ENCODE results near the gene PCCA.
A peak's percentile ranks its signal among the peaks of the same experiment; 100 is the strongest.
"Not testable (repeated sequence)": the region's sequence is repeated elsewhere in the genome, so short reads cannot be mapped to it uniquely, and the experiment has no call there.

Gene PCCA, protein sequence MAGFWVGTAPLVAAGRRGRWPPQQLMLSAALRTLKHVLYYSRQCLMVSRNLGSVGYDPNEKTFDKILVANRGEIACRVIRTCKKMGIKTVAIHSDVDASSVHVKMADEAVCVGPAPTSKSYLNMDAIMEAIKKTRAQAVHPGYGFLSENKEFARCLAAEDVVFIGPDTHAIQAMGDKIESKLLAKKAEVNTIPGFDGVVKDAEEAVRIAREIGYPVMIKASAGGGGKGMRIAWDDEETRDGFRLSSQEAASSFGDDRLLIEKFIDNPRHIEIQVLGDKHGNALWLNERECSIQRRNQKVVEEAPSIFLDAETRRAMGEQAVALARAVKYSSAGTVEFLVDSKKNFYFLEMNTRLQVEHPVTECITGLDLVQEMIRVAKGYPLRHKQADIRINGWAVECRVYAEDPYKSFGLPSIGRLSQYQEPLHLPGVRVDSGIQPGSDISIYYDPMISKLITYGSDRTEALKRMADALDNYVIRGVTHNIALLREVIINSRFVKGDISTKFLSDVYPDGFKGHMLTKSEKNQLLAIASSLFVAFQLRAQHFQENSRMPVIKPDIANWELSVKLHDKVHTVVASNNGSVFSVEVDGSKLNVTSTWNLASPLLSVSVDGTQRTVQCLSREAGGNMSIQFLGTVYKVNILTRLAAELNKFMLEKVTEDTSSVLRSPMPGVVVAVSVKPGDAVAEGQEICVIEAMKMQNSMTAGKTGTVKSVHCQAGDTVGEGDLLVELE

GRCh38 chr13:100088644-100089464 is at the start of gene PCCA:
Gene PCCA (plus strand): TSS chr13:100089093. CDS start chr13:100089121, 28 bp downstream.
- DNase-seq, result peak; percentile 87

DNA sequence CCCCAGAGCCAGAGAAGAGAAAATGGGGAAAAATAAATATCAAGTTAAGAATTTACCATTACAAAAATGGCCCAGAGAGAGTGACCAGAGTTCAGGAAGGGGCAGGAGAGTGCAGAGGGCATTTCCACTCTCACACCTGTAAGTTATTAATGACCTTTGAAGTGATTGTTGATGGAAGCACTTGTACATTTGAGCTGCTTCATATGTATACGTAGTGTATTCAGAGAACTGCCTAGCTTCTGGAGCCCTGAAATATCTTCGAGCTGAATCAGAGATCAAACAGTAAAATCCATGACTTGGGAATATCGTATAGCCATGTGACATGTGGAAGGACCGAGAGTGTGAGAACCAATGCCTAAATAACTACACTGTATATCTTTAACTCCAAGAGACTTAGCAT is 49.2 kb upstream of the PCCA start:
- DNase-seq, result peak; percentile 22

GRCh38 chr13:100040196-100040595 is 48.7 kb upstream of the PCCA start:
- no peak for DNase-seq

GRCh38 chr13:100044936-100045335 is 44.0 kb upstream of the PCCA start:
- no peak for DNase-seq

- no peak for DNase-seq
Measured at GRCh38 chr13:100045355-100045754, 43.5 kb upstream of the PCCA start.

- DNase-seq, result no peak
Measured at GRCh38 chr13:100051070-100051469, 37.8 kb upstream of the PCCA start.

- DNase-seq, result no peak
Measured at GRCh38 chr13:100059827-100060226, 29.1 kb upstream of the PCCA start.

DNA sequence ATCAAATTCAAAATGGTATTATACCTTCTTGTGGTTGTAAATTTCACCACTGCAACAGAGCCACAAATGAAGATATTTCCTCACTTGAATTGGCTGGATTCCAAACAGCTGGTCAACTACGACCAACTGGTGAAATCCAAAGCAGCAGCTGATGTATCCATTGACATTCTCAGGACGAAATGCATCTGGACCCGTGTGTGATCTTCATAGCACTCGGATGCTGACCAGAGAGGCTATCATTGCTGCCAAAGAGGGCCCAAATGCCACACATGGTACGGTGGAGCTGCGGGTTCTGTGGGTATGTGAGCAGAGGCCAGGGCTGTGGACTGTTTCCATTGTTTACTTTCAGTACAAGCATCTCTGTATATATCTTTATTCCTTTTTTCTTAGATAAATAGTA is 25.6 kb upstream of the PCCA start:
- no peak for DNase-seq

- no peak for DNase-seq
Measured at GRCh38 chr13:100063906-100064305, 25.0 kb upstream of the PCCA start.

GRCh38 chr13:100068133-100068931 is 20.6 kb upstream of the PCCA start:
- no peak for DNase-seq

DNA sequence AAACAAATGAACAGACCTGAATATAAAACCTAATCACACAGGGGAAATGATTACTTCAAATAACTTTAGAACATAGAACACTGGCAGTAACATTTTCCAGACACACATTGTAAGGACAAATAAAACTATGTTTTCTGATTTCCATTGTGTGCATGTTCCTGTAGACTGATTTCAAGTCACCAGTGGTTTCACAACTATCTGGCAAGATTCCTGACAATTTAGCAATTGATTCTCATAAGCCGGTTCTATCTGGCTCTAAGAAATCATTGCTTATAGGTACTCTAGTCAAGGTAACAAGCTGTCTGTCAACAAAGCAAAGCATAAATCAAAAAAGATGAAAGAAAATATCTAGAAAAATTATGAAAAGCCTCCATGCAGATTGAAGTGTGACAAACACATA is 19.6 kb upstream of the PCCA start:
- no peak for DNase-seq

DNA sequence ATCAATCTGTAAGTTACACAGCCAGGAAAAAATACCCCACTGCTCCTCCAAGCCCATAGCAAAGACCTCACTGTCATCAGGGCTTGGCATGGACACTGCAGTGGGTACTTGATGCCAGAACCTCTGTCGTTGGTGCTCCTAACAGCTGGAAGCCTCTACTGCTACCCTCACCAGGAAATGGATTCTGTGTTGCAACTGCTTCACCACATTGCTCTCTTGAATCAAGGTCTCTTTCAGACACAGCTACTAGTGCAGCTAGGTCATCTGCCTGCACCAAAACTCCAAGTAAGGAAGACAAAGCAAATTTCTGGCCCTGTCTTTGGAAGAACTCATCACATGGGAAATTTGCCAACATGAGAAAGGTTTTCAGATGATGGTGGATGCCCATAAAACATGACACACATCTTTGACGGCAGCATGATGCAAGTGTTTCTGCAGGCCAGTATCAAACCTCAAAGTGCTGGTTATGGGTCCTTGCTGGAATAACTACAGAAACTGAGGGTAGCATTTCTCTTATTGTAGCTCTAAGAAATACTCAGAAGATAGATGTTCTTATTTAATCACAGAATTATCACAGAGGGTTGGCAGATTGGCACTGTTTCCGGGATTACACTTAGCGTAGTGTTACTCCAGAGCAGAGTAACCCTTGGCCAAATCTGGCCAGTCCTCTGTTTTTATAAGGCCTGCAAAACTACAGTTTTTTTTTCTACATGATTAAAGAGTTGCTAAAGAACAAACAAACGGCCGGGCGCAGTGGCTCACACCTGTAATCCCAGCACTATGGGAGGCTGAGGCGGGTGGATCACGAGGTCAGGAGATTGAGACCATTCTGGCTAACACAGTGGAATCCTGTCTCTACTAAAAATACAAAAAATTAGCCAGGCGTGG is 12.9 kb upstream of the PCCA start:
- no peak for DNase-seq

- not testable (repeated sequence) for DNase-seq
Measured at GRCh38 chr13:100079003-100079402, 9.9 kb upstream of the PCCA start.

GRCh38 chr13:100083401-100083800 is 5.5 kb upstream of the PCCA start:
- DNase-seq, result not testable (repeated sequence)

DNA sequence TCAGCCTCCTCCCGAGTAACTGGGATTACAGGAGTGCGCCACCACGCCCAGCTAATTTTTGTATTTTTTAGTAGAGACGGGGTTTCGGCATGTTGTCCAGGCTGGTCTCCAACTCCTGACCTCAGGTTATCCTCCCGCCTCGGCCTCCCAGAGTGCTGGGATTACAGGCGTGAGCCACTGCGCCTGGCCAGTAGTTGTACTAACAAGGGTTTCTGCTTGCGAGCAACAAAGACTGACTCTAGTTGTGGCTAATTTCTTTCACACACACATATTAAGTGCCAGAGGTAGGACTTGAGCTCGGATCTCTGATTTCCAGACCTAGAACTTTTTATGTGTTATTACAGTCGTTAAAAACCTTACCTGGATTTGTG is 635 bp upstream of the PCCA start:
- DNase-seq, result no peak

DNA sequence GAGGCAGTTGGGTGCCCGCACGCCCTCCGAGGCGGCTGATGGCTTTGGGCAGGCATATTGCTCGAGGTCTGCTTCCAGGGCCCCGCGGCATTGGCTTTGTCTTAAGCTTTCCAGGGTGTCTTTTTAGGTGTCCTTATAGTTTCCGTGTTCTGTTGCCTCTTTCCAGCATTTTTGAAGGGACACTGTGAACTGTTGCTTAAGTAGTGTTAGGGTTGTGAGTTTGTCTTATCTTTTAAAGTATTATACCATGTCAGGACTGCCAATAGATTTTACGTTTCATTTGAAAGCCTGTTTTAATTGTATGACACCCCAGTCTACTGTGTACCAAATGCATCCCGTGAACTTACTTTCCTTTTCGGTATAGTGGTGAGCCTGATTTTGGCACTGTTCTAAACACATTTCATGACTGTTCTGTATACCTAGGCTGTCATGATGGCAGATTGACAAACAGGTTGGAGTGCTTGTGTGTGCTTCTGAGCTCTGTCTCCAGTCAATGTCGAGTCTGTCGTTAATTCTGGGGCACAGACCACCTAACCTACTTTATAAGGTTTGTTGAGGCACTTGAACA is 656 bp downstream of the PCCA start:
- no peak for DNase-seq

DNA sequence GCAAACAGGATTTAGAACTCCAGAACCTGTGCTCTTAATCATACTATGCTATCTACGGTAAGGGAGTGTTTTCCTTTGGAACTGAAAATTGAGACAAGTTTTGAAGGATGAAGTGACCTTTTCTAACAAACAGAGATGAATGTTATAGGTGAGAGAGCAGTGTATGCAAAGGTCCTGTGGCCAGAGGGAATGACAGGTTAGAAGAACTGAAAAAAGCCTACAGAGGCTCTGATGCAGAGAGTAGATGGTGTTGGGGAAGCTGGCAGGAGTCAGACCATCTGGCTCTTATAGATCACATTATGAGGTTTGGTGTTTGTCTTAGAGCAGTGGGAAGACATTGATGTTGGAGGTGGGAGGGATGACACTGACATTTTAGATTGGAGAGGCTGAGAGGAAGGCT is 2.0 kb downstream of the PCCA start:
- no peak for DNase-seq

DNA sequence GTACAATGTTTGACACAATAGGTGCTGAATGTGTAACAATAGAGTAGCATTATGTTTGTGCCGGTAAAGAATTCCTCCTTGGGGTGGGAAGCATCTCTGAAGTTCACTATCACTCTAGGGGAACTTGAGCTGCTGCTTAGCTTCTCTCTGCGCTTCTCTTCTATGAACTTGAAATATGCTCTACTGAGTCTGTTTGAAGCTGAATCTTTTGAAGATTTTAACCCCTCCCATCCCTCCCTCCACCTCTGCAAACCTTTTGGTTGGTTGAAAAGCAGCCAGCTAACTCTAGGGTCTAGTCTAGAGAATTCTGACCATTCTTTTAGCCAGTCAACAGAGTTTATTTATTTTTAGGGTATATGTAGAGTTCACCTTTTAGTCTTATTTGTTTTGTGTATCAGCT is 2.5 kb downstream of the PCCA start:
- DNase-seq, result no peak

DNA sequence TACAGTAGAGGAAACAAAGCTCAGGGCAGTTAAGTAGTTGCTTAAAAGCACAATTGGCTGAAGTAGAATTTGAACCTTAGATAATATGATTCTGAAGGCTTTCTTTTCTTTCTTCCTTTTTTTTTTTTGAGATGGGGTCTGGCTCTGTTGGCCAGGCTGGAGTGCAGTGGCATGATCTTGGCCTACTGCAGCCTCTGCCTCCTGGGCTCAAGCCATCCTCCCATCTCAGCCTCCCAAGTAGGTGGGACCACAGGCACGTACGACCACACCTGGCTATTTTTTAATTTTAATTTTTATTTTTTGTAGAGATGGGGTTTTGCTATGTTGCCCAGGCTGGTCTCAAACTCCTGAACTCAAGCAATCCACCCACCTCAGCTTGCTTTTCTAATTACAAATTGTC is 3.4 kb downstream of the PCCA start:
- DNase-seq, result not testable (repeated sequence)

- DNase-seq, result no peak
Measured at GRCh38 chr13:100095498-100095897, 6.6 kb downstream of the PCCA start.

DNA sequence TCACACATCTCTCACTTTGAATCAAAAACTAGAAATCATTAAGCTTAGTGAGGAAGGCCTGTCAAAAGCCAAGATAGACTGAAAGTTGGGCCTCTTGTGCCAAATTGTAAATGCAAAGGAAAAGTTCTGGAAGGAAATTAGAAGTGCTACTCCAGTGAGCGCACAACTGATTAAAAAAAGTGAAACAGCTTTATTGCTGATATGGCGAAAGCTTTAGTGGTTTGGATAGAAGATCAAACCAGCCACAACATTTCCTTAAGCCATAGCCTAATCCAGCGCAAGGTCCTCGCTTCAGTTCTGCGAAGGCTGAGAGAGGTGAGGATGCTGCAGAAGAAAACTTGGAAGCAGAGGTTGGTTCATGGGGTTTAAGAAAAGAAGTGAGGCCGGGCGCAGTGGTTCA is 7.6 kb downstream of the PCCA start:
- DNase-seq, result no peak

All from fibroblast of skin of right quadriceps (primary cell).